HUES48 (cell line): ENCODE results near the gene EFCAB8.
"Not testable (repeated sequence)": the region's sequence is repeated elsewhere in the genome, so short reads cannot be mapped to it uniquely, and the experiment has no call there.

ENCODE experiments used
- H3K27ac ChIP-seq: one replicate; pipeline ENCODE4 v1.7.0; 2013; ENCODE audit warnings: low read depth, low read length, inconsistent platforms
- H3K27me3 ChIP-seq: 2 replicates; pipeline ENCODE4 v1.6.1; 2013; ENCODE audit warnings: mild to moderate bottlenecking, low read length; ENCODE audit not compliant: control insufficient read depth, insufficient read depth
- H3K36me3 ChIP-seq: 2 replicates; pipeline ENCODE4 v1.6.1; 2013; ENCODE audit warnings: low read length; ENCODE audit not compliant: control insufficient read depth, insufficient read depth
- H3K4me1 ChIP-seq: 2 replicates; pipeline ENCODE4 v1.6.1; 2013; ENCODE audit warnings: mild to moderate bottlenecking, low read length; ENCODE audit not compliant: control insufficient read depth, insufficient read depth
- H3K4me3 ChIP-seq: 2 replicates; pipeline ENCODE4 v1.5.1; 2013; ENCODE audit warnings: mild to moderate bottlenecking, low read depth, low read length
- H3K9ac ChIP-seq: 2 replicates; pipeline ENCODE4 v1.6.1; 2013; ENCODE audit warnings: mild to moderate bottlenecking, low read depth, low read length, moderate library complexity
- H3K9me3 ChIP-seq: 2 replicates; pipeline ENCODE4 v1.6.1; 2013; ENCODE audit warnings: low read length; ENCODE audit not compliant: control insufficient read depth, insufficient read depth

The EFCAB8 gene

GRCh38 chr20:32974204-32975064 is 115.7 kb downstream of the EFCAB8 start:
- H3K36me3 ChIP-seq, H3K9me3 ChIP-seq, H3K27me3 ChIP-seq, H3K4me3 ChIP-seq: not testable (repeated sequence)
- peak overlapping the region; percentile 34; the same call in 1 of the 2 replicates for H3K9ac ChIP-seq
- H3K4me1 ChIP-seq, result peaks cover 31% of the 10 kb centered on the region
- H3K27ac ChIP-seq, result peak overlapping the region; percentile 89

DNA sequence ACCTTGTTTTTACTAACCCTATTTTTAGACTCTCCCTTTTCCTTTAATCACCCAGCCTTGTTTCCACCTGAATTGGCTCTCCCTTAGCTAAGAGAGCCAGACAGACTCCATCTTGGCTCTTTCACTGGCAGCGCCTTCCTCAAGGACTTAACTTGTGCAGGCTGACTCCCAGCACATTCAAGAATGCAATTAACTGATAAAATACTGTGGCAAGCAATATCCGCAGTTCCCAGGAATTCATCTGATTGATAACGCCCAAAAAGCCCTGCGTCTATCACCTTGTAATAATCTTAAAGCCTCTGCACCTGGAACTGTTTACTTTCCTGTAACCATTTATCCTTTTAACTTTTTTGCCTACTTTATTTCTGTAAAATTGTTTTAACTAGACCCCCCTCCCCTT is 116.4 kb downstream of the EFCAB8 start:
- H3K27me3 ChIP-seq, H3K9ac ChIP-seq, H3K9me3 ChIP-seq, H3K4me3 ChIP-seq, H3K36me3 ChIP-seq: not testable (repeated sequence)
- peaks cover 31% of the 10 kb centered on the region for H3K4me1 ChIP-seq
- H3K27ac ChIP-seq, result peak overlapping the region; percentile 48

GRCh38 chr20:32975698-32976674 is 117.3 kb downstream of the EFCAB8 start:
- Histone ChIP-seq H3K27ac (peak overlapping the region; percentile 43), H3K4me1 (peaks cover 31% of the 10 kb centered on the region), H3K9ac (no peak overlapping the region), H3K4me3 (no peak overlapping the region), H3K9me3 (no peaks in the 10 kb centered on the region), H3K36me3 (no peaks in the 10 kb centered on the region), H3K27me3 (no peaks in the 10 kb centered on the region)

DNA sequence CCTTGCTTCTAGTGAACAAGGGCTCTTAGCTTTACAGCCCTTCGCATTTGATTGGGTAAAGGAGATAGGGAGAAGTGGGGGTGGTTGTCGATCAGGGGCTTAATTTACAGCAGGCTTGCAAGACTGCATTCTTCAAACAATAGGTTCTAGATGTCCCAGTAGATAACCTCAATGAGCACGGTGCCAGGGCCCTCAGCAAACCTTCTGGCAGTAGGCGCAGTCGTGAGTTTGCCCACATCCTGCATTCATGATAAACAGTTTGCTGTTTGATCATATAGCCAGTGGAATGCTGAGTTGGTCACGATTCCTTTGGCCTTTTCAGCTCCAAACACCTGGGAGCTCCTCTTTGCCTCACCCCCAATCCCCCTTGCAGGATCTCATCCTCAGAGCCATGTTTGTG is 118.0 kb downstream of the EFCAB8 start:
- Histone ChIP-seq H3K27me3 (no peaks in the 10 kb centered on the region), H3K36me3 (no peaks in the 10 kb centered on the region), H3K9ac (no peak overlapping the region), H3K27ac (no peak overlapping the region), H3K4me1 (peaks cover 26% of the 10 kb centered on the region), H3K9me3 (no peaks in the 10 kb centered on the region), H3K4me3 (no peak overlapping the region)

- H3K9me3 ChIP-seq, result no peaks in the 10 kb centered on the region
- no peaks in the 10 kb centered on the region for H3K27me3 ChIP-seq
- no peaks in the 10 kb centered on the region for H3K36me3 ChIP-seq
- H3K4me3 ChIP-seq, result no peak overlapping the region
- no peak overlapping the region for H3K9ac ChIP-seq
- H3K27ac ChIP-seq, result no peak overlapping the region
- peaks cover 19% of the 10 kb centered on the region for H3K4me1 ChIP-seq
Observed at GRCh38 chr20:32977281-32978008, 118.7 kb downstream of the EFCAB8 start.

GRCh38 chr20:32978009-32978335 is 119.2 kb downstream of the EFCAB8 start:
- Histone ChIP-seq H3K4me3 (no peak overlapping the region), H3K27ac (no peak overlapping the region), H3K4me1 (peaks cover 14% of the 10 kb centered on the region), H3K27me3 (no peaks in the 10 kb centered on the region), H3K9me3 (no peaks in the 10 kb centered on the region), H3K9ac (no peak overlapping the region), H3K36me3 (no peaks in the 10 kb centered on the region)

DNA sequence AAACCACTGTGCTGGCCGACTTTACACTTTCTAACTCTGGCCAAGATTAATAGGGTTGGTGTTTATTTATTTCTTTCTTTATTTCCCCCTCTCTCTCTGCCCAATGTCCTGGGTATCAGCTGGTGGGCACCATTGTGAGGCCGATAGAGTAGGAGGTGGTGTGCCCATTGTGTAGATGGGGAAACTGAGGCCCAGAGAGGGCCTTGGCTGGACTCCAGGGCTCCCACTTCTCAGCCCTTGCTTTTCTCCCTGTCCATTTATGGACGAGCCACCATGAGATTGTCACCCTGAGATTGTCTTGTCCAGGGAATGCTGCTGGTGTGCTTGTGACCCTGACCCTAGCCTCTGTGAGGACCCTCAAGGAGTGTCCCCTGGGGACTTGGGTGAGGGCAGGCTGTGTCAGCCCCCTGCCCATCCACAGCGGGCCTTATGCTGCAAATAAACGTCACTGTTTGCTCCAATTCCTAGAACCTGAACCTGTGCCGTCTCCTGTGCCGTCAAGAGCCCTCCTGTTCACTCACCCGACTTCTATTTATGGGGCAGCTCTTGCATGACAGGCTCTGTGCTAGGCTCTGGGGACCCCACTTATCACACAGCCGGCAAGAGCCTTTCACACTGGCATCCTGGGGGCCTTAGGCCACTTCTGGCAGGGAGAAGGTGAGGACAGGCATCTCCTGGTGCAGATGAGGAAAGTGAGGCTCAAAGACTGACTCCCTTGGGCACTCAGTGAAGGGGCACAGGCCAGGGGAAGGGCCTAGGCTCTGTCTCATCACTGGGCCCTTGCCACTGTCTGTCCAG is 120.7 kb downstream of the EFCAB8 start:
- Histone ChIP-seq H3K9ac (no peak overlapping the region), H3K27me3 (no peaks in the 10 kb centered on the region), H3K4me3 (no peak overlapping the region), H3K27ac (no peak overlapping the region), H3K4me1 (peaks cover 7% of the 10 kb centered on the region), H3K36me3 (no peaks in the 10 kb centered on the region), H3K9me3 (no peaks in the 10 kb centered on the region)

DNA sequence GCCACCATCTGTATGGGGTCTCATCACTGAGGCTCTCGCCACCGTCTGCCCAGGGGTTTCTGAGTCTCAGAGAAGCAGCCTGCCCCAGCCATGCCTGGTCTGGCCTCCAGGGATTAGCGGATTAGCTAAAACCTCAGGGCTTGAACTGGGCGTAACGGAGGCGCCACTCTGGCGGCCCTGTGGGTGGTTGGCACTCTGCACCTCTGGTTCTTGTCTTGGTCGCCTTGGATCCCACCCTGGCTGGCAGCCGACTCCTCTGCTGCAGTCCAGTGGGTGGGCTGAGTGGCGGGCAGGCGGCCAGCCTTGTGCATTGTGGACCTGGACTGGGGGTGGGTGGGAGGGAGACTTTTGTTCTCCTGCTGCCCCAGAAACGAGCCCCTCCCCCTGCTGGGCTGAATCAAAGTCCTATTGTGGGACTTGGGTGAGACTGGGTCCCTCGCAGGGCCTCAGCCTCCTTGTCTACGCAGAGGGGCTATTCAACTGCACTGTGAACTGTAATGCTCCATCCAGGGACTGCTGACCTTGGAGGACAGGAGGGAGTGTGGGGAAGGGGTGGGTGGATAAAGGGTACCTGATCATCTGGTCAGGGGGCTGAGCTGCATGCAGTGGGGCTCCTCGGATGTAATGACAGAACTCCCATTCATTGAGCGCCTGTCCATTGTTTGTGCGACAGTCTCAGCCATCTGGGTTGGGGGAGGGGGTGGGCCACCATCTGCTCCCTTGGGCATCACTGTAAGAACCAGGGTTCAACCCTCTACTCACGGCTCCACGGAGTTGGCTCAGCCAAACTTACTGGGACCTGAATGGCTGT is 121.6 kb downstream of the EFCAB8 start:
- Histone ChIP-seq H3K27ac (no peak overlapping the region), H3K27me3 (no peaks in the 10 kb centered on the region), H3K9me3 (no peaks in the 10 kb centered on the region), H3K9ac (no peak overlapping the region), H3K4me3 (no peak overlapping the region), H3K36me3 (no peaks in the 10 kb centered on the region), H3K4me1 (no peaks in the 10 kb centered on the region)

GRCh38 chr20:32980990-32981389 is 122.3 kb downstream of the EFCAB8 start:
- Histone ChIP-seq H3K4me1 (no peaks in the 10 kb centered on the region), H3K9ac (no peak overlapping the region), H3K9me3 (no peaks in the 10 kb centered on the region), H3K27ac (no peak overlapping the region), H3K27me3 (no peaks in the 10 kb centered on the region), H3K36me3 (no peaks in the 10 kb centered on the region), H3K4me3 (no peak overlapping the region)
